Left ventricle myocardium superior (tissue), 1 donor: ENCODE data around the gene CALY. TPM values are rescaled to one million over a fixed set of nuclear protein-coding genes. Genes with fewer than 3 reads are reported as not detected.
A peak's percentile ranks its signal among the peaks of the same experiment; 100 is the strongest.
"Not testable (repeated sequence)": the region's sequence is repeated elsewhere in the genome, so short reads cannot be mapped to it uniquely, and the experiment has no call there.

Experiments used
- ATAC-seq: fragments of 200-7000 bp; cut with Tn5 transposase; one replicate; pipeline ENCODE4 v1.9.1; 2020; ENCODE audit warnings: mild to moderate bottlenecking, moderate library complexity
- DNase-seq: peaks from one replicate; pipeline ENCODE4 v3.0.0-alpha.2; 2020
- intact Hi-C: fragments of 100-400 bp; cut with micrococcal nuclease; formaldehyde crosslinking; loops from one replicate; pipeline ENCODE4 v1.11.0; 2022
- long read RNA-seq: library from polyadenylated mRNA; unstranded; transcript quantifications from one replicate; pipeline ENCODE4 v2.0.0, GENCODE V29; 2021
- total RNA-seq: library from RNA; stranded (reverse); fragmentation: NEBNext Ultra II Directional; extraction: Animal tissue kit (Norgen Biotek cat#: 25700); gene quantifications from one replicate; pipeline ENCODE4 v1.2.1, GENCODE V29; 2021
- donor health status: DM: no; HTN: yes; CAD: no; lungs with severe emphysema.

The CALY gene
- not detected for total RNA-seq
- long read RNA-seq = 0 reads

- ATAC-seq (peak; percentile 11), DNase-seq (no peak)
- intact Hi-C loops = no loop called here
These were observed at the start of gene CALY for GRCh38 chr10:133336577-133337369. TSS of gene CALY (minus strand) at chr10:133336896. CDS start at chr10:133328989, 7,907 bp downstream.

DNA sequence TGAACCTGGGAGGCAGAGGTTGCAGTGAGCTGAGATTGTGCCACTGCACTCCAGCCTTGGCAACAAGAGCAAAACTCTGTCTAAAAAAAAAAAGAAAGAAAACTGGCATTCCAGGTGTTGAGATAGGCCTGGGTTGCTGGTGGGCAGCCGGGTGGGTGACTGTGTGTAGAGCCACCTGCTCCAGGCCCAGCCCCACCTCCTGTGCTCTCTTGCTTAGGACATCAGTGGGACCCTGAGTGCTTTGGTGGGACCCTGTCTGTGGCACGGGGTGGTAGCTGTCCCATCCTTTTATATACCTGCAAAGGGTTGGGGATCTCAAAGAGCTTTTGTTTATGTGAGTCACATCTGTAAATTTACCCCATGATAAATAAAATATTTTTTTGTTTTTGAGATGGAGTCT is 48.5 kb upstream of the CALY start:
- intact Hi-C loops = no loop called here
- peak; percentile 10 for DNase-seq
- ATAC-seq = no peak

- ATAC-seq (no peak), DNase-seq (peak; percentile 16)
- intact Hi-C loops = no loop called here
These were observed 47.4 kb upstream of the CALY start for GRCh38 chr10:133384071-133384470.

DNA sequence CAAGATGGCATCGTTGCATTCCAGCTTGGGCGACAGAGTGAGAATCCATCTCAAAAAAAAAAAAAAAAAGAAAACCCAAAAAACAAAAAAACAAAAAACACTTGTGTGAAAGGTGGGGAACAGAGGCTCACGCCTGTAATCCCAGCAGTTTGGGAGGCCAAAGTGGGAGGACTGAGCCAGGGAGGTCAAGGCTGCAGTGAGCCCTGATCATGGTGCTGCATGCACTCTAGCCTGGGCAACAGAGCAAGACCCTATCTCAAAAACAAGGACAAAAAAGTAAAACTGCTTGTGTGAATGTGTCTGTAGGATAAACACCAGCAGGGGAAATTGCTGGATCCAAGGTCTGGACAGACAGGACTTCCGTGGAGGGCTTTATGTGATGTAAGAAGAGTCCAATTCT is 46.9 kb upstream of the CALY start:
- ATAC-seq = no peak
- DNase-seq = no peak
- intact Hi-C loops = no loop called here

GRCh38 chr10:133381036-133381435 is 44.3 kb upstream of the CALY start:
- intact Hi-C loops = no loop called here
- DNase-seq (no peak), ATAC-seq (no peak)

GRCh38 chr10:133379801-133380666 is 43.3 kb upstream of the CALY start:
- intact Hi-C loops = no loop called here
- DNase-seq (no peak), ATAC-seq (peak; percentile 2)

DNA sequence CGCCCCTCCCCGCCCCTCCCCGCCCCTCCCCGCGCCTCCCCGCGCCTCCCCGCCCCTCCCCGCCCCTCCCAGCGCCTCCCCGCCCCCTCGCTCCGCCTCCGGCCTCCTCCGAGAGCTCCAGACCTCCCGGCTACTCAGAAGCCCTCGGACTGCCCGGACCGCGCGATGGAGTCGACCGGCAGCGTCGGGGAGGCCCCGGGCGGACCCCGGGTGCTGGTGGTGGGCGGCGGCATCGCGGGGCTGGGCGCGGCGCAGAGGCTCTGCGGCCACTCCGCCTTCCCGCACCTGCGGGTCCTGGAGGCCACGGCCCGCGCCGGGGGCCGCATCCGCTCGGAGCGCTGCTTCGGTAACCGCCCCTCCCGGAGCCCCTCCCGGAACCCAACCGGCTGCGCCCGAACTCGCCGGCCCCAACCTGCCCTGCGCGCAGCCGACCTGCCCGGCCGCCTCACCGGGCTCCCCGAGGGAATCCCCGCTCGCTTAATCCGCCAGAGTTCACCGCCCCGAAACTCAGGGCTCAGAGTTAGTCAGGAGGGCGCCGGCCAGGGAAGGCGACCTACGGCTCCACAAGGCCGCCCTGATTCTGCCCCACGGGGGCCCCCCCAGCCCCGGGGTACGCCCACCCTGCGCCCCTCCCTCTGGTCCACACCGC is 42.6 kb upstream of the CALY start, which contains the start of gene PAOX:
PAOX (plus strand) TSS at position 111 of the 649 bp plus-strand sequence; CDS start at position 166, 55 bp downstream.
- ATAC-seq = peak; percentile 67
- intact Hi-C loops = no loop called here
- DNase-seq = peak; percentile 86

- peak; percentile 83 for DNase-seq
- intact Hi-C loops = no loop called here
- peak; percentile 86 for ATAC-seq
These were observed 41.8 kb upstream of the CALY start for GRCh38 chr10:133378251-133379096.

DNA sequence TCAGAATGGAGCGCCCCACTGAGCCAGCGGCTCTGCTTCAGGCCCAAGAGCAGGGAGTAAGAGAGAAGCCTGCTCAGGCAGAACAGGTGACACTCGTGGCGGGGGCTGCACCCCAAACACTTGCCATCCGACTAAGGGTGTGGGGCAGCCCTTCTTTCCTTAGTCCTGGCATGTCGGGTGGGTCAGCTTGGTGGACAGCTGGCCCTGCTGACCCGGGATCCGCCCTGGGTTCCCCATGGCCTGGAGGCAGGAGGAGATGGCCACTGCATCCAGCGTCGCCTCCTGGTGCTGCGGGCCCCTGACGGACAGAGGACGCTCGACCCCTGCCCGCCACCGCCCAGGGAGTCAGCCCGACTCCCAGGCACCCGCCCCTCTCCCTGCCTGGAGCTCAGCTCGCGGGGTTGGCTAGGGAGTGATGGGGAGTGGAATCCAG is 41.1 kb upstream of the CALY start:
- DNase-seq (no peak), ATAC-seq (no peak)
- intact Hi-C loops = no loop called here

- intact Hi-C loops = no loop called here
- no peak for DNase-seq
- no peak for ATAC-seq
These were observed 40.5 kb upstream of the CALY start for GRCh38 chr10:133377025-133377817.

DNA sequence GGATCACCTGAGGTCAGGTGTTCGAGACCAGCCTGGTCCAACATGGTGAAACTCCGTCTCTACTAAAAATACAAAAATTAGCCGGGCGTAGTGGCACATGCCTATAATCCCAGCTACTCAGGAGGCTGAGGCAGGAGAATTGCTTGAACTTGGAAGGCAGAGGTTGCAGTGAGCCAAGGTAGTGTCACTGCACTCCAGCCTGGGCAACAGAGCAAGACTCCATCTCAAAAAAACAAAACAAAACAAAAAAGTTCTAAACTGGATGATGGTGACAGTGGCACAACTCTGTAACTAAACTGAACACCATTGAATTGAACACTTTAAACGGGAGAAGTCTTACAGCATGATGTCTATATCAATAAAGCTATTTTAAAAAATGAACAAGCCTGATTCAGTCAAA is 39.5 kb upstream of the CALY start:
- ATAC-seq, intact Hi-C loops, DNase-seq: not testable (repeated sequence)

- DNase-seq = no peak
- ATAC-seq = no peak
- intact Hi-C loops = no loop called here
These were observed 38.8 kb upstream of the CALY start for GRCh38 chr10:133375357-133376115.

DNA sequence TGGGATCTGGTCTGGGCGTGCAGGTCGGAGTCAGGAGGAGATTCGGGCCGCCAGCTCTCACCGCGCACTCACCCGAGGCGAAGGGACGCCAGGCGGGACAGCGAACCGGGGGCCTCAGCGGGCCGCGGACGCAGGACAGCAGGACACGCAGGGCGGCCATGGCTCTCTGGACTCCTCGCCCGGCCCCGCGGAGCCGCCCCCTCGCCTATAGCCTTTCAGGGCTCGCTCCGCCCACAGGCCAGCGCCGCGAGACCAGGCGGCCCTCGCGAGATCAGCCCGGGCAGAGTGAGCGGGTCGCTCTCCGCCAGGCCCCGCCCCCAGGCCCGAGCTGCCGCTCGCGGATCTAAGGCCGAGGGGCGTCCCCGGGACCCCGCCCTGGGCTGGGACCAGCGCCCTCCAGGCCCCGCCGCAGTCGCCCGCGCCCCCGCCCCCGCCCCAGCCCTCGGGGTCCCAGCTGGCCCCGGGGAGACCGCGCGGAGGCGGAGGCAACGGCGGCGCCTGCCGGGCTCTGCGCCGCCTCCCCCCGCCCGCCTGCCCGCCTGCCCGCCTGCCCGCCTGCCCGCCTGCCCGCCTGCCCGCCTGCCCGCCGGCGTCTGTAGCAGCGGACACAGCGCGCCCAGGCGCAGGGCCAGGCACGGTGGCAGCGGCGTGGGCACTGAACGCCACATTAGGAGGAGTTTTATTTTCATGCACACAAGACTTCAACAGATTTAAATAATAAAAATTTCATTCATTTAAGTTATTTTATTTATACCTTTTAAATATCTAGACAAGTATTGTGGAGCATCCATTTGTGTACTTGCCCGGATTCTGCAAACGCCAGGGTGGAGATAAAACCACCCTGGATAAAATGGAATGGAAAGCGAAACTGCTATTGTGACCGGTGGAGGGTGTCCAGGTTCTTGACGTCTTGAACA is 36.7 kb upstream of the CALY start, which contains the start of gene ECHS1:
ECHS1 (minus strand) TSS at position 181 of the 917 bp plus-strand sequence; CDS start at position 160, 21 bp downstream.
- ATAC-seq = peak; percentile 99
- intact Hi-C loops = no loop called here
- DNase-seq = peak; percentile 99

DNA sequence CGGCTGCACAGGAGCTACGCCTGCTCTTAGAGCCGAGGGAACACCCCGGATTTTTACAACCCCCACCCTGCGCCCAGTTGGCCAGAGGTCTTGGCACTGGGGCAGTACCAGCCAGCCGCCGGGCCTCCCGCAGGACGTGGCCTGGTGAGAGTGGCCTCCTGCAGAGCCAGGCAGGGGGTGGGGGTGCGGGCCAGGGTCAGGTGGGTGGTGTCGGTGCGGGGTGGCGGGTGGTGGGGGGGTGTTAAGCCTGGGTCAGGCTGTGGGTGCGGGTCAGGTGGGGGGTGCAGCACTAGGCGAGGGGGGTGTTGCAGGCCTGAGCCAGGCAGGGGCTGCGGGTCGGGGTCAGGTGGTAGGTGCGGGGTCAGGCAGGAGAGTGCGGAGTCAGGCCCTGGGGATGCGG is 35.8 kb upstream of the CALY start:
- intact Hi-C loops = no loop called here
- peak; percentile 1 for ATAC-seq
- DNase-seq = peak; percentile 55

DNA sequence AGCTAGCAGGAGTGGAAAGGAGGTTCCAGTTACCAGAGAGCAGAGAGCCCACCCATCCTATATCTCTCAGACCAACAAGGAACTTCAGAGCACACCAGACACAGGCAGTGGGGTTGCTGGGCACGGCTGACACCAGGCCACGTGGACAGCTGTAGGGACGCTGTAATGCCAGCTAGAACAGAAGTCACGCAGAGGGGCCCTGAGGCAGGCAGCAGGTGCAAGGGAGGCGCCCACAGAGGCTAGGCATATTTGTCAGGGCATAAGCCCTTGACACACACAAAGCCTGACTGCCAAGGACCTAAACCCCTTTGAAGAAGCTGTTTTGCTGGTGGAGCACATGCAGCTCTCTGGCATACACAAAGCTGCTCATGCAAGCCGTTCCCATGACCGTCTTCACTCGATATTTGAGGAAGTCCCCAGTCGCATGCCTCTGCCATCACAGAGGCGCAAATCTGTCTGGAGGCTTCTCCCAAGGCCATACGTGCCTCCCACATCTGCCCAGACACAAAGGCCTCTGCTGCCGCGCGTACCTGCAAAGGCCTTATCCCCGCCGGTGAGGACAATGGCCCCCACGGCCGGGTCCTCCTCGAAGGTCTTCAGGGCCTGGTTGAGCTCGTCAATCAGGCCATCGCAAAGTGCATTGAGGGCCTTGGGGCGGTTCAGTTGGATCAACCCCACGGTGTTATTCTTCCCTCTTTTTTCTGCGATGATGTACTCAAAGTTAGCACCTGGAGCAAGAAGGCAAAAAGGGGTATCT is 33.5 kb upstream of the CALY start:
- DNase-seq (no peak), ATAC-seq (no peak)
- intact Hi-C loops = no loop called here
